ENCODE data around the gene DTNB. TPM values are rescaled to one million over a fixed set of nuclear protein-coding genes. Genes with fewer than 3 reads are reported as not detected.

The DTNB gene
- polyA plus RNA-seq, 1 donor from 2014 or later = 22.5 TPM

- no peak overlapping the region for H3K27ac ChIP-seq (ENCODE audit: low read length)
- no peaks in the 10 kb centered on the region for H3K9me2 ChIP-seq (ENCODE audit: insufficient read depth, low read length)
- no peak overlapping the region for H3K4me2 ChIP-seq (ENCODE audit: low read length)
Observed at GRCh38 chr2:25528173-25528572, 145.2 kb downstream of the DTNB start.

GRCh38 chr2:25524507-25524906 lies 148.9 kb downstream of the DTNB start:
- no peak overlapping the region for H3K9ac ChIP-seq (ENCODE audit: low read length)
- H3K36me3 ChIP-seq (ENCODE audit: insufficient read depth, low read length) = no peaks in the 10 kb centered on the region
- H3K4me2 ChIP-seq (ENCODE audit: low read length) = no peak overlapping the region
- H3K9me2 ChIP-seq (ENCODE audit: insufficient read depth, low read length) = no peaks in the 10 kb centered on the region
- H3F3A ChIP-seq (ENCODE audit: insufficient read depth, low read length, poor library complexity, severe bottlenecking) = no peaks in the 10 kb centered on the region
- TF ChIP-seq REST (IDR thresholded peaks at IDR 0.05; ENCODE audit: borderline replicate concordance) = no peak
- TF ChIP-seq TAF1 (IDR thresholded peaks at IDR 0.05; ENCODE audit: low read depth) = no peak
- TF ChIP-seq EP300 (conservative IDR thresholded peaks at IDR 0.05; ENCODE audit: poor library complexity, severe bottlenecking) = no peak
- TF ChIP-seq POLR2AphosphoS5 (IDR thresholded peaks at IDR 0.05) = no peak
- no peaks in the 10 kb centered on the region for H3K9me3 ChIP-seq (ENCODE audit: low read length)
- H2AFZ ChIP-seq (ENCODE audit: low read depth, low read length) = no peak overlapping the region
- H4K20me1 ChIP-seq (ENCODE audit: insufficient read depth) = no peaks in the 10 kb centered on the region
- H3K27me3 ChIP-seq (ENCODE audit: insufficient read depth, low read depth, low read length) = no peaks in the 10 kb centered on the region
- H3K4me3 ChIP-seq (ENCODE audit: low read length) = no peak overlapping the region
- H3K27ac ChIP-seq (ENCODE audit: low read length) = no peak overlapping the region
- no peaks in the 10 kb centered on the region for H3K79me2 ChIP-seq (replicated peaks; ENCODE audit: insufficient read depth, low read length)

More at GRCh38 chr2:25528173-25528572, 145.2 kb downstream of the DTNB start:
- no peaks in the 10 kb centered on the region for H3K79me2 ChIP-seq (replicated peaks; ENCODE audit: insufficient read depth, low read length)
- H3K4me3 ChIP-seq (ENCODE audit: low read length) = no peak overlapping the region
- H3K27me3 ChIP-seq (ENCODE audit: insufficient read depth, low read depth, low read length) = no peaks in the 10 kb centered on the region
- H2AFZ ChIP-seq (ENCODE audit: low read depth, low read length) = no peak overlapping the region
- no peaks in the 10 kb centered on the region for H3K9me3 ChIP-seq (ENCODE audit: low read length)
- no peaks in the 10 kb centered on the region for H3K36me3 ChIP-seq (ENCODE audit: insufficient read depth, low read length)
- no peaks in the 10 kb centered on the region for H4K20me1 ChIP-seq (ENCODE audit: insufficient read depth)
- no peaks in the 10 kb centered on the region for H3F3A ChIP-seq (ENCODE audit: insufficient read depth, low read length, poor library complexity, severe bottlenecking)
- no peak overlapping the region for H3K9ac ChIP-seq (ENCODE audit: low read length)
- TF ChIP-seq SMC3 (conservative IDR thresholded peaks at IDR 0.05; ENCODE audit: poor library complexity) = no peak
- no peak for TF ChIP-seq TAF1 (IDR thresholded peaks at IDR 0.05; ENCODE audit: low read depth)
- no peak for TF ChIP-seq EZH2 (IDR thresholded peaks at IDR 0.05; ENCODE audit: borderline replicate concordance, insufficient read depth, low read length, poor library complexity, severe bottlenecking)
- TF ChIP-seq EP300 (conservative IDR thresholded peaks at IDR 0.05; ENCODE audit: poor library complexity, severe bottlenecking) = no peak
- no peak for TF ChIP-seq MXI1 (conservative IDR thresholded peaks at IDR 0.05; ENCODE audit: poor library complexity, severe bottlenecking)

- H3K9me3 ChIP-seq (ENCODE audit: low read length) = no peaks in the 10 kb centered on the region
- no peak overlapping the region for H2AFZ ChIP-seq (ENCODE audit: low read depth, low read length)
- no peaks in the 10 kb centered on the region for H3K9me2 ChIP-seq (ENCODE audit: insufficient read depth, low read length)
- no peak overlapping the region for H3K9ac ChIP-seq (ENCODE audit: low read length)
- no peaks in the 10 kb centered on the region for H3K27me3 ChIP-seq (ENCODE audit: insufficient read depth, low read depth, low read length)
- H3K36me3 ChIP-seq (ENCODE audit: insufficient read depth, low read length) = no peaks in the 10 kb centered on the region
- no peak overlapping the region for H3K4me2 ChIP-seq (ENCODE audit: low read length)
- no peaks in the 10 kb centered on the region for H3F3A ChIP-seq (ENCODE audit: insufficient read depth, low read length, poor library complexity, severe bottlenecking)
- no peaks in the 10 kb centered on the region for H4K20me1 ChIP-seq (ENCODE audit: insufficient read depth)
- TF ChIP-seq SMC3 (conservative IDR thresholded peaks at IDR 0.05; ENCODE audit: poor library complexity) (no peak), CTCF (IDR thresholded peaks at IDR 0.05; ENCODE audit: poor library complexity, severe bottlenecking) (no peak), REST (IDR thresholded peaks at IDR 0.05; ENCODE audit: borderline replicate concordance) (no peak), RAD21 (conservative IDR thresholded peaks at IDR 0.05) (no peak), EP300 (conservative IDR thresholded peaks at IDR 0.05; ENCODE audit: poor library complexity, severe bottlenecking) (no peak), TAF1 (IDR thresholded peaks at IDR 0.05; ENCODE audit: low read depth) (no peak), POLR2AphosphoS5 (IDR thresholded peaks at IDR 0.05) (no peak), MXI1 (conservative IDR thresholded peaks at IDR 0.05; ENCODE audit: poor library complexity, severe bottlenecking) (no peak), EZH2 (IDR thresholded peaks at IDR 0.05; ENCODE audit: borderline replicate concordance, insufficient read depth, low read length, poor library complexity, severe bottlenecking) (no peak)
- H3K27ac ChIP-seq (ENCODE audit: low read length) = no peak overlapping the region
- no peak overlapping the region for H3K4me3 ChIP-seq (ENCODE audit: low read length)
- H3K79me2 ChIP-seq (replicated peaks; ENCODE audit: insufficient read depth, low read length) = no peaks in the 10 kb centered on the region
Observed at GRCh38 chr2:25523060-25523459, 150.3 kb downstream of the DTNB start.
